HepG2 (cell line): ENCODE results near the gene PTPRU. TPM values are rescaled to one million over a fixed set of nuclear protein-coding genes. Genes with fewer than 3 reads are reported as not detected.
A peak's percentile ranks its signal among the peaks of the same experiment; 100 is the strongest.

Source experiments
- CHD4 ChIP-seq: fragments of 200-600 bp; sonication (generic); IDR thresholded peaks from 2 replicates; pipeline ENCODE4 v1.7.0; 2017; ENCODE audit warnings: mild to moderate bottlenecking, low read length, borderline replicate concordance
- ETV5 ChIP-seq: IDR thresholded peaks from 2 replicates; pipeline ENCODE4 v1.6.1; 2018; ENCODE audit warnings: missing biosample characterization, missing genetic modification reagents, inconsistent platforms, borderline replicate concordance
- FLYWCH1 ChIP-seq: sonication (generic); formaldehyde crosslinking; IDR thresholded peaks from 2 replicates; pipeline ENCODE4 v1.8.1; 2023; ENCODE audit warnings: mild to moderate bottlenecking, missing genetic modification reagents
- GABPB1 ChIP-seq: IDR thresholded peaks from 2 replicates; pipeline ENCODE4 v1.6.1; 2016; ENCODE audit warnings: mild to moderate bottlenecking, missing genetic modification reagents, moderate library complexity, missing compliant biosample characterization
- GATA4 ChIP-seq: sonication (generic); IDR thresholded peaks from 2 replicates; pipeline ENCODE4 v1.6.1; 2016; ENCODE audit warnings: antibody characterized with exemption, low read depth, borderline replicate concordance
- GTF2F1 ChIP-seq: fragments of 150-350 bp; IDR thresholded peaks from 2 replicates; pipeline ENCODE4 v1.6.1; 2014; ENCODE audit warnings: low read length
- HDAC1 ChIP-seq: sonication (generic); formaldehyde crosslinking; IDR thresholded peaks from 2 replicates; pipeline ENCODE4 v1.5.1; 2020; ENCODE audit warnings: mild to moderate bottlenecking, missing genetic modification reagents
- HES4 ChIP-seq: sonication (generic); formaldehyde crosslinking; IDR thresholded peaks from 2 replicates; pipeline ENCODE4 v1.9.0; 2021; ENCODE audit warnings: mild to moderate bottlenecking, missing genetic modification reagents, borderline replicate concordance
- HOXD1 ChIP-seq: sonication (generic); formaldehyde crosslinking; IDR thresholded peaks from 2 replicates; pipeline ENCODE4 v1.5.0; 2020; ENCODE audit warnings: missing genetic modification reagents
- LCORL ChIP-seq, 2 experiments: fragments of 450-650 bp in 1 of 2; sonication (generic) in 1 of 2; formaldehyde crosslinking in 1 of 2; IDR thresholded peaks; 2 replicates each; pipeline versions ENCODE4 v1.5.0 to v1.6.1; 2017 to 2020; ENCODE audit warnings: antibody characterized with exemption in 1 of 2, missing genetic modification reagents in 1 of 2
- MAF1 ChIP-seq: sonication (generic); formaldehyde crosslinking; IDR thresholded peaks from 2 replicates; pipeline ENCODE4 v1.5.0; 2020; ENCODE audit warnings: missing genetic modification reagents, borderline replicate concordance
- MAZ ChIP-seq, 2 experiments: sonication (generic) in 1 of 2; formaldehyde crosslinking in 1 of 2; IDR thresholded peaks; 2 replicates each; pipeline versions ENCODE4 v1.5.0 to v1.6.1; 2012 to 2020; ENCODE audit warnings: low read depth in 2 of 2, mild to moderate bottlenecking in 2 of 2, borderline replicate concordance in 1 of 2, improper control_type of control experiment in 1 of 2, low read length in 1 of 2, missing genetic modification reagents in 1 of 2, moderate library complexity in 1 of 2
- MTA1 ChIP-seq: sonication (generic); formaldehyde crosslinking; IDR thresholded peaks from 2 replicates; pipeline ENCODE4 v1.4.0; 2020; ENCODE audit warnings: missing genetic modification reagents, mild to moderate bottlenecking, borderline replicate concordance
- NR2C2 ChIP-seq: sonication (generic); formaldehyde crosslinking; IDR thresholded peaks from 2 replicates; pipeline ENCODE4 v1.4.0; 2020; ENCODE audit warnings: missing genetic modification reagents, mild to moderate bottlenecking, moderate library complexity, borderline replicate concordance
- PAX8 ChIP-seq: sonication (generic); formaldehyde crosslinking; IDR thresholded peaks from 2 replicates; pipeline ENCODE4 v1.8.0; 2022; ENCODE audit warnings: mild to moderate bottlenecking, missing genetic modification reagents, borderline replicate concordance
- POGZ ChIP-seq: sonication (generic); formaldehyde crosslinking; IDR thresholded peaks from 2 replicates; pipeline ENCODE4 v1.4.0; 2020; ENCODE audit warnings: mild to moderate bottlenecking, missing genetic modification reagents
- RORA ChIP-seq: sonication (generic); formaldehyde crosslinking; IDR thresholded peaks from 2 replicates; pipeline ENCODE4 v1.5.0; 2020; ENCODE audit warnings: mild to moderate bottlenecking, missing genetic modification reagents, moderate library complexity
- SMAD9 ChIP-seq: sonication (generic); formaldehyde crosslinking; IDR thresholded peaks from 2 replicates; pipeline ENCODE4 v1.5.1; 2020; ENCODE audit warnings: mild to moderate bottlenecking, missing genetic modification reagents
- TGIF2 ChIP-seq: IDR thresholded peaks from 2 replicates; pipeline ENCODE4 v1.6.1; 2016; ENCODE audit warnings: control low read depth, missing compliant biosample characterization
- ZFP82 ChIP-seq: sonication (generic); formaldehyde crosslinking; IDR thresholded peaks from 2 replicates; pipeline ENCODE4 v1.5.1; 2020; ENCODE audit warnings: mild to moderate bottlenecking, missing genetic modification reagents, borderline replicate concordance
- ZNF121 ChIP-seq: sonication (generic); formaldehyde crosslinking; IDR thresholded peaks from 2 replicates; pipeline ENCODE4 v1.5.0; 2020; ENCODE audit warnings: mild to moderate bottlenecking, missing genetic modification reagents
- ZNF264 ChIP-seq: sonication (generic); formaldehyde crosslinking; IDR thresholded peaks from 2 replicates; pipeline ENCODE4 v1.4.0; 2020; ENCODE audit warnings: missing genetic modification reagents
- ZNF382 ChIP-seq: sonication (generic); formaldehyde crosslinking; IDR thresholded peaks from 2 replicates; pipeline ENCODE4 v1.5.0; 2020; ENCODE audit warnings: missing genetic modification reagents, mild to moderate bottlenecking, borderline replicate concordance
- ZNF703 ChIP-seq: sonication (generic); formaldehyde crosslinking; IDR thresholded peaks from 2 replicates; pipeline ENCODE4 v1.5.1; 2020; ENCODE audit warnings: missing genetic modification reagents, mild to moderate bottlenecking, moderate library complexity, borderline replicate concordance
- ZNF784 ChIP-seq: sonication (generic); formaldehyde crosslinking; IDR thresholded peaks from 2 replicates; pipeline ENCODE4 v1.5.1; 2020; ENCODE audit warnings: missing genetic modification reagents, mild to moderate bottlenecking, borderline replicate concordance
- ZNF883 ChIP-seq: sonication (generic); formaldehyde crosslinking; IDR thresholded peaks from 2 replicates; pipeline ENCODE4 v1.5.1; 2020; ENCODE audit warnings: mild to moderate bottlenecking, missing genetic modification reagents; ENCODE audit errors: not compliant biosample characterization
- polyA plus RNA-seq, 8 experiments: library from polyadenylated mRNA; depleted of rRNA in 3 of 8; stranded (reverse) in 7 of 8; unstranded in 1 of 8; fragments of >200 nt; fragmentation: Illumina TruSeq in 4 of 8; extraction: Trizol in 4 of 8; gene quantifications; 2 replicates each; pipeline versions ENCODE4 v1.2.1 to v1.2.3, GENCODE V29; 2011 to 2016; ENCODE audit warnings: low read depth in 4 of 8, missing spikeins in 1 of 8, mixed read lengths in 1 of 8; ENCODE audit not compliant: insufficient read depth in 1 of 8
- total RNA-seq, 5 experiments: library from RNA; depleted of rRNA; stranded (reverse); fragments of >200 nt; fragmentation: Illumina TruSeq; extraction: Trizol; gene quantifications; 2 replicates each; pipeline ENCODE4 v1.2.3, GENCODE V29; 2016; ENCODE audit warnings: low read depth in 1 of 5
- TF ChIP-seq, protein P1 (sequence below): sonication (generic); formaldehyde crosslinking; IDR thresholded peaks from 2 replicates; pipeline ENCODE4 v1.8.0; 2022; ENCODE audit warnings: missing genetic modification reagents, mild to moderate bottlenecking, borderline replicate concordance
- TF ChIP-seq, protein P2 (sequence below): IDR thresholded peaks from 2 replicates; pipeline ENCODE4 v1.6.1; 2016; ENCODE audit warnings: mild to moderate bottlenecking, missing biosample characterization, missing genetic modification reagents
- TF ChIP-seq, protein P3 (sequence below): IDR thresholded peaks from 2 replicates; pipeline ENCODE4 v1.6.1; 2012; ENCODE audit warnings: inconsistent platforms

PTPRU gene
- total and polyA plus RNA-seq, 2 of the 13 experiments (the other 11 are each of a cell fraction or from before 2014, with no cell fraction given), result 21.6 to 22.3 TPM

GRCh38 chr1:29237129-29237821 is 953 bp downstream of the PTPRU start (continued):
- TF ChIP-seq ZNF784 (CRISPR knock-in tag) (no peak), TGIF2 (CRISPR knock-in tag) (no peak), CHD4 (no peak), MAZ (IDR thresholded peaks at IDR 0.05; ENCODE audit: borderline replicate concordance, low read depth, low read length) (no peak), MAZ (CRISPR knock-in tag; IDR thresholded peaks at IDR 0.05; ENCODE audit: low read depth) (0 out of 2 replicates have a peak, but pooled peaks have one; percentile 15), ZNF382 (CRISPR knock-in tag) (no peak), ZNF121 (CRISPR knock-in tag) (no peak), MAF1 (no peak), ZNF264 (CRISPR knock-in tag) (no peak), HDAC1 (CRISPR knock-in tag) (peak; percentile 51), PAX8 (CRISPR knock-in tag) (no peak), FLYWCH1 (no peak), MTA1 (CRISPR knock-in tag) (no peak), ZFP82 (CRISPR knock-in tag) (no peak), RORA (CRISPR knock-in tag) (no peak), GABPB1 (peak; percentile 52; the same call in 1 of the 2 replicates), ZNF703 (CRISPR knock-in tag) (no peak), LCORL (IDR thresholded peaks at IDR 0.05) (no peak), LCORL (CRISPR knock-in tag; IDR thresholded peaks at IDR 0.05) (no peak), SMAD9 (CRISPR knock-in tag) (no peak), GTF2F1 (no peak), GATA4 (no peak), POGZ (CRISPR knock-in tag) (no peak), HOXD1 (CRISPR knock-in tag) (peak; percentile 34; the same call in 1 of the 2 replicates), NR2C2 (CRISPR knock-in tag) (no peak), HES4 (CRISPR knock-in tag) (no peak), ETV5 (peak; percentile 42; the same call in 1 of the 2 replicates), ZNF883 (CRISPR knock-in tag) (peak; percentile 14)
- TF ChIP-seq, protein P1, sequence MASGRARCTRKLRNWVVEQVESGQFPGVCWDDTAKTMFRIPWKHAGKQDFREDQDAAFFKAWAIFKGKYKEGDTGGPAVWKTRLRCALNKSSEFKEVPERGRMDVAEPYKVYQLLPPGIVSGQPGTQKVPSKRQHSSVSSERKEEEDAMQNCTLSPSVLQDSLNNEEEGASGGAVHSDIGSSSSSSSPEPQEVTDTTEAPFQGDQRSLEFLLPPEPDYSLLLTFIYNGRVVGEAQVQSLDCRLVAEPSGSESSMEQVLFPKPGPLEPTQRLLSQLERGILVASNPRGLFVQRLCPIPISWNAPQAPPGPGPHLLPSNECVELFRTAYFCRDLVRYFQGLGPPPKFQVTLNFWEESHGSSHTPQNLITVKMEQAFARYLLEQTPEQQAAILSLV (CRISPR knock-in tag), result no peak
- TF ChIP-seq, protein P2, sequence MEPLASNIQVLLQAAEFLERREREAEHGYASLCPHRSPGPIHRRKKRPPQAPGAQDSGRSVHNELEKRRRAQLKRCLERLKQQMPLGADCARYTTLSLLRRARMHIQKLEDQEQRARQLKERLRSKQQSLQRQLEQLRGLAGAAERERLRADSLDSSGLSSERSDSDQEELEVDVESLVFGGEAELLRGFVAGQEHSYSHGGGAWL (CRISPR knock-in tag), result no peak
- TF ChIP-seq, protein P3, sequence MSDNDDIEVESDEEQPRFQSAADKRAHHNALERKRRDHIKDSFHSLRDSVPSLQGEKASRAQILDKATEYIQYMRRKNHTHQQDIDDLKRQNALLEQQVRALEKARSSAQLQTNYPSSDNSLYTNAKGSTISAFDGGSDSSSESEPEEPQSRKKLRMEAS, result peak; percentile 72
